Gastroesophageal sphincter (tissue), 3 donors: ENCODE results near the gene KRTAP19-4.

ENCODE experiments used
- CTCF ChIP-seq, 4 experiments: fragments of 200-600 bp in 2 of 4; fragments of 450-650 bp in 2 of 4; sonication (generic) in 1 of 4; IDR thresholded peaks; one replicate each; pipeline ENCODE4 v1.5.1; 2017 to 2019; ENCODE audit warnings: antibody characterized with exemption in 4 of 4, mild to moderate bottlenecking in 2 of 4, moderate library complexity in 2 of 4
- EP300 ChIP-seq: sonication (generic); formaldehyde crosslinking; IDR thresholded peaks from one replicate; pipeline ENCODE4 v1.6.1; 2017; ENCODE audit warnings: antibody characterized with exemption, mild to moderate bottlenecking
- POLR2A ChIP-seq, 2 donors: fragments of 450-650 bp; IDR thresholded peaks; one replicate each; pipeline ENCODE4 v1.6.1; 2017; ENCODE audit warnings: antibody characterized with exemption in 2 of 2, mild to moderate bottlenecking in 2 of 2, moderate library complexity in 1 of 2
- POLR2AphosphoS5 ChIP-seq: sonication (generic); formaldehyde crosslinking; IDR thresholded peaks from one replicate; pipeline ENCODE4 v1.6.1; 2017; ENCODE audit warnings: antibody characterized with exemption

- TF ChIP-seq POLR2A (IDR thresholded peaks at IDR 0.05) (no peak), CTCF (IDR thresholded peaks at IDR 0.05) (no peak), EP300 (no peak), POLR2AphosphoS5 (no peak)
These were observed 14.8 kb downstream of the KRTAP19-4 start for GRCh38 chr21:30482130-30482529.
